ENCODE measurements around the gene MMS19.

Gene MMS19

DNA sequence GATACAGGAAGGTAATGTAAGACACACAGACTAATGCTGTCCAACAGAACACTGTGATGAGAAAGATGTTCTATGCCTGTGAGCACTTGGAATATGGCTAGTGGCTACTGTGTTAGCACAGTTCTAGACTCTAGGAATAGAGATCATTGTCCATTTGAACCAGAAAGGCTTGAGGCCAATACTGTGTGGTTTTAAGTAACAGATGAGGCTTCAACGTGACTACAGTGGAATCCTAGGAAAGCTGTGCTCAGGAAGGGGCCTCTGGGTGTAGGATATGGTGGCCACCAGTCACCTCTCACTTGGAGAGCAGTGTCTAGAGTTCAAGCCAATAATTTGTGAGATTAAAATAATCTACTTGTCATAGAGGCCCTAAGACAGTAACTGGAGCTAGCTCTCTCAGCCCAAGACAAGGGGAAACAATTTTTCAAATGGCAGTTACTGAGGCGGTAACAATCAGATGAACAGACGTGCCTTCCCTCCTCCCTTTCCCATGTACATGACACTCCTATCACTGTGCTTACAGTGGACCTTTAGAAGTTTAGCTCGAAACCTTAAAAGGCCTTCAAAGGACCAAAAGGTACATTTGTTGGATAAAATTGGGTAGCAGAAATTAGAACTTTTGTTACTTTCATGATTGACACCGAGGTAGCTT, 42.1 kb downstream of the MMS19 start:
- in situ Hi-C loops (cut with HindIII; ENCODE audit: low pct_ligation_motif_present, low sequenced_read_pairs), result no loop called here
- no peak overlapping the region for H3K27ac ChIP-seq
- TF ChIP-seq, protein P1, sequence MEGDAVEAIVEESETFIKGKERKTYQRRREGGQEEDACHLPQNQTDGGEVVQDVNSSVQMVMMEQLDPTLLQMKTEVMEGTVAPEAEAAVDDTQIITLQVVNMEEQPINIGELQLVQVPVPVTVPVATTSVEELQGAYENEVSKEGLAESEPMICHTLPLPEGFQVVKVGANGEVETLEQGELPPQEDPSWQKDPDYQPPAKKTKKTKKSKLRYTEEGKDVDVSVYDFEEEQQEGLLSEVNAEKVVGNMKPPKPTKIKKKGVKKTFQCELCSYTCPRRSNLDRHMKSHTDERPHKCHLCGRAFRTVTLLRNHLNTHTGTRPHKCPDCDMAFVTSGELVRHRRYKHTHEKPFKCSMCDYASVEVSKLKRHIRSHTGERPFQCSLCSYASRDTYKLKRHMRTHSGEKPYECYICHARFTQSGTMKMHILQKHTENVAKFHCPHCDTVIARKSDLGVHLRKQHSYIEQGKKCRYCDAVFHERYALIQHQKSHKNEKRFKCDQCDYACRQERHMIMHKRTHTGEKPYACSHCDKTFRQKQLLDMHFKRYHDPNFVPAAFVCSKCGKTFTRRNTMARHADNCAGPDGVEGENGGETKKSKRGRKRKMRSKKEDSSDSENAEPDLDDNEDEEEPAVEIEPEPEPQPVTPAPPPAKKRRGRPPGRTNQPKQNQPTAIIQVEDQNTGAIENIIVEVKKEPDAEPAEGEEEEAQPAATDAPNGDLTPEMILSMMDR (IDR thresholded peaks at IDR 0.05; ENCODE audit: low read depth, low read length, missing control alignments), result no peak
- H3K4me3 ChIP-seq (ENCODE audit: low read depth, low read length), result no peak overlapping the region
- H3K36me3 ChIP-seq (replicated peaks), result peaks cover 84% of the 10 kb centered on the region
- DNase-seq, result no peak
- no peaks in the 10 kb centered on the region for H3K27me3 ChIP-seq (replicated peaks)

DNA sequence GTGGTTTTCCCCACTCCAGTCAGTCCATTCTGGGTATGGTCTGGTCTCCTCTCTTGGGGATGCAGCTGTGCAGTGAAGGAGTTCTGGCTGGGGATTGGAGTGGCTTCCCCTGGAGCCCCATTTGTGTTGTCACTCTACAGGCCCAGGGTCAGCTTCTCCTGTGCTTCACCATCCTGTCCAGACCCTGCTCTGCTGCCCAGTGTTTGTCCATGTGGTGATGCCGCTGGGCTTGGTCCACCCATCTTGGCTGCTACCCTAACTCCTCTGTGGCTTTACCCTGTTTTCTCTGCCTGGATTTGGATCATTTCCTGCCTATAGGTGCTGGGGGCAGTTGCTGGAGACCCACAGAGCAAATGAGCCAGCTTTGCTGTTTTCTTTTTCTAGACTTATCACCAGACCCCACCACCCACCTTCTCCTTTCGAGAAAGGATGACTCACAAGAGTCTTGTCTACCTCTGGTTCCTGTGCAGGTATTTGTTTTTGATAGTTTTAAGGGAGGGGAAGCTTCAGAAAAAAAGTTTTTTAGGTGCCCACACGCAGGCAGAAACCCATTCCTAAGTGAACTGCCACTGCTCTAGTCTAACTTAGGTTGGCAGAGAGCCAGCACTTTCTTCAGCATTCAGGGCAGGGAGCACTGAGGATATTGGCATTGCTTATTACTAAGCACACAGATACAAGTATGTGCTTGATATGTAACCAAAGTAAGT, 43.7 kb downstream of the MMS19 start:
- in situ Hi-C loops (cut with HindIII; ENCODE audit: low pct_ligation_motif_present, low sequenced_read_pairs), result no loop called here
- DNase-seq, result no peak
- Histone ChIP-seq H3K27ac (no peak overlapping the region), H3K27me3 (replicated peaks) (no peaks in the 10 kb centered on the region), H3K4me3 (ENCODE audit: low read depth, low read length) (no peak overlapping the region), H3K36me3 (replicated peaks) (peaks cover 67% of the 10 kb centered on the region)
- TF ChIP-seq, protein P1 (IDR thresholded peaks at IDR 0.05; ENCODE audit: low read depth, low read length, missing control alignments), result no peak

DNA sequence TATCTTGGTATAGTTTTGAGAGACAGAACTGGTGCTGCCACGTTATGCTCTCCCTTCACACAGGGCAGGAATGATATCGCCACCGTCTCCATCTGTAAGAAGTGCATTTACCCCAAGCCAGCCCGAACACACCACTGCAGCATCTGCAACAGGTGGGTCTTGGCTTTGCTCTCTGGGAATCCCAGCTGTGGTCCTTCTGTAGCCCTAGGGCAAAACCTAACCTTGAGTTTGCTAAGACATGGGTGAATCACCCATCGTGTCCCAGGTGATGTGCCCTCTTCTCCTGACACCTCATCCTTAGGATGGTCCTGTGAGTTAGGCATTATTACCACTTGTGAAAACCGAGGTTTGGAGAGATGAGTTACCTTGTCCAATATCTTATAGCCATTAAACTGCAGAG, 45.9 kb downstream of the MMS19 start:
- H3K4me3 ChIP-seq (ENCODE audit: low read depth, low read length), result no peak overlapping the region
- TF ChIP-seq, protein P1 (IDR thresholded peaks at IDR 0.05; ENCODE audit: low read depth, low read length, missing control alignments), result no peak
- H3K36me3 ChIP-seq (replicated peaks), result peaks cover 47% of the 10 kb centered on the region
- H3K27ac ChIP-seq, result no peak overlapping the region
- in situ Hi-C loops (cut with HindIII; ENCODE audit: low pct_ligation_motif_present, low sequenced_read_pairs), result no loop called here
- no peak for DNase-seq
- H3K27me3 ChIP-seq (replicated peaks), result no peaks in the 10 kb centered on the region

DNA sequence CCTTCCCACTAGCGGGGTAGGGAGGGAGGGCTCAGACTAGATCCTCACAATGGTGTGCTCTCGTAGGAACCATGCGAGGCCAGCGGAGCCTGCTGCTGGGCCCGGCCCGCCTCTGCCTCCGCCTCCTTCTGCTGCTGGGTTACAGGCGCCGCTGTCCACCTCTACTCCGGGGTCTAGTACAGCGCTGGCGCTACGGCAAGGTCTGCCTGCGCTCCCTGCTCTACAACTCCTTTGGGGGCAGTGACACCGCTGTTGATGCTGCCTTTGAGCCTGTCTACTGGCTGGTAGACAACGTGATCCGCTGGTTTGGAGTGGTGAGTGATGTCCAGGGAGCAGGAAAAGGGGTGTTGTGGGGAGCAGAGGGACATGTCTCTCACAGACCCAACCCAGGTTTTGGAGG, 46.6 kb downstream of the MMS19 start:
- TF ChIP-seq, protein P1 (IDR thresholded peaks at IDR 0.05; ENCODE audit: low read depth, low read length, missing control alignments), result no peak
- no peaks in the 10 kb centered on the region for H3K27me3 ChIP-seq (replicated peaks)
- no peak overlapping the region for H3K27ac ChIP-seq
- H3K4me3 ChIP-seq (ENCODE audit: low read depth, low read length), result no peak overlapping the region
- peaks cover 41% of the 10 kb centered on the region for H3K36me3 ChIP-seq (replicated peaks)
- in situ Hi-C loops (cut with HindIII; ENCODE audit: low pct_ligation_motif_present, low sequenced_read_pairs), result no loop called here
- no peak for DNase-seq

DNA sequence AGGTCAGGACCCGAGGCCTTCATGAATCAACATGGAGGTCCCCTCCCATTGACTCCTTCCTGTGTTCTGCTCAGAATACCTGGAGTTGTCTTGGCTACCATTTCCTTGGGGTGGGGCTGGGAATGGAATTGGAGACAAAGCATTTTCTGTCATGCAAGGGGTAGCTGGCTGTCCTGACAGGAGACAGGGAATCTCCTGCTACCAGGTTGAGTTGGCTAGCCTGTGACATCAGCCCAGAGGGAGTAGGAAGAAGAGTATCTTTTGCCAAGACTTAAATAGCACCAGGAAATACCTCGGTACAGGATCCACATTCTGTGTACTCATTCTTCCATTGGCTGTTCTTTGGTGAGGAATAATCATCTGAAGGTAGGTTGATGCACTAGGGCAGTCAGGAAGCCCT, 47.4 kb downstream of the MMS19 start:
- TF ChIP-seq, protein P1 (IDR thresholded peaks at IDR 0.05; ENCODE audit: low read depth, low read length, missing control alignments), result no peak
- in situ Hi-C loops (cut with HindIII; ENCODE audit: low pct_ligation_motif_present, low sequenced_read_pairs), result no loop called here
- peaks cover 35% of the 10 kb centered on the region for H3K36me3 ChIP-seq (replicated peaks)
- H3K27ac ChIP-seq, result no peak overlapping the region
- DNase-seq, result no peak
- H3K27me3 ChIP-seq (replicated peaks), result no peaks in the 10 kb centered on the region
- no peak overlapping the region for H3K4me3 ChIP-seq (ENCODE audit: low read depth, low read length)
